GM23338 (cell line): ENCODE data around the gene LNPEP. TPM values are rescaled to one million over a fixed set of nuclear protein-coding genes. Genes with fewer than 3 reads are reported as not detected.

Experiments used
- ATAC-seq: fragments of 200-7000 bp; cut with Tn5 transposase; 3 replicates; pipeline ENCODE4 v1.9.1; 2020
- DNase-seq: peaks from one replicate; pipeline ENCODE4 v3.0.0-alpha.2; 2015; ENCODE audit warnings: low spot score
- H2AFZ ChIP-seq: fragments of 200-600 bp; sonication (generic); 2 replicates; pipeline ENCODE4 v1.8.0; 2016; ENCODE audit warnings: antibody characterized with exemption, mild to moderate bottlenecking, moderate library complexity
- H3F3A ChIP-seq: fragments of 200-600 bp; sonication (generic); replicated peaks from 2 replicates; pipeline ENCODE4 v1.8.0; 2017; ENCODE audit warnings: antibody characterized with exemption, mixed run types, low read depth
- H3K27ac ChIP-seq: fragments of 200-600 bp; sonication (generic); 2 replicates; pipeline ENCODE4 v1.6.1; 2016; ENCODE audit warnings: low read depth
- H3K27me3 ChIP-seq: fragments of 200-600 bp; sonication (generic); 2 replicates; pipeline ENCODE4 v1.8.0; 2016; ENCODE audit warnings: mild to moderate bottlenecking, mixed run types, moderate library complexity; ENCODE audit not compliant: insufficient read depth
- H3K36me3 ChIP-seq: fragments of 200-600 bp; sonication (generic); 2 replicates; pipeline ENCODE4 v1.8.0; 2016; ENCODE audit warnings: mild to moderate bottlenecking; ENCODE audit not compliant: insufficient read depth
- H3K4me1 ChIP-seq: fragments of 200-600 bp; sonication (generic); 2 replicates; pipeline ENCODE4 v1.8.0; 2016; ENCODE audit warnings: mild to moderate bottlenecking, moderate library complexity; ENCODE audit not compliant: insufficient read depth
- H3K4me2 ChIP-seq: fragments of 200-600 bp; sonication (generic); 2 replicates; pipeline ENCODE4 v1.7.1; 2017; ENCODE audit warnings: mixed run types
- H3K4me3 ChIP-seq: fragments of 200-600 bp; sonication (generic); 2 replicates; pipeline ENCODE4 v1.6.1; 2016; ENCODE audit warnings: mixed run types
- H3K79me2 ChIP-seq: fragments of 200-600 bp; sonication (generic); replicated peaks from 2 replicates; pipeline ENCODE4 v1.8.0; 2017; ENCODE audit warnings: mild to moderate bottlenecking; ENCODE audit not compliant: insufficient read depth
- H3K9me2 ChIP-seq: fragments of 200-600 bp; sonication (generic); 2 replicates; pipeline ENCODE4 v1.8.0; 2017; ENCODE audit not compliant: insufficient read depth
- H4K20me1 ChIP-seq: fragments of 200-600 bp; sonication (generic); replicated peaks from 2 replicates; pipeline ENCODE4 v1.8.0; 2017; ENCODE audit warnings: mild to moderate bottlenecking; ENCODE audit not compliant: insufficient read depth
- H3K27ac Mint-ChIP-seq: 2 replicates; pipeline ENCODE4 v1.8.0; 2020; ENCODE audit warnings: inconsistent platforms, mild to moderate bottlenecking, moderate library complexity, mixed read lengths
- H3K27me3 Mint-ChIP-seq: 3 replicates; pipeline ENCODE4 v1.8.0; 2022; ENCODE audit warnings: low read depth, mild to moderate bottlenecking, moderate library complexity, mixed read lengths, inconsistent platforms; ENCODE audit not compliant: insufficient read depth, poor library complexity
- H3K36me3 Mint-ChIP-seq: 3 replicates; pipeline ENCODE4 v1.8.0; 2021; ENCODE audit warnings: low read depth, mild to moderate bottlenecking, inconsistent platforms, moderate library complexity, mixed read lengths
- H3K4me1 Mint-ChIP-seq: 3 replicates; pipeline ENCODE4 v1.8.0; 2020; ENCODE audit warnings: mild to moderate bottlenecking, inconsistent platforms, mixed read lengths
- H3K4me3 Mint-ChIP-seq: 3 replicates; pipeline ENCODE4 v1.8.0; 2021; ENCODE audit warnings: moderate library complexity, mild to moderate bottlenecking, inconsistent platforms, mixed read lengths
- H3K9me3 Mint-ChIP-seq: 3 replicates; pipeline ENCODE4 v1.8.0; 2020; ENCODE audit warnings: moderate library complexity, mild to moderate bottlenecking, inconsistent platforms, mixed read lengths
- EZH2 ChIP-seq: fragments of 200-600 bp; sonication (generic); IDR thresholded peaks from one replicate; pipeline ENCODE4 v1.8.0; 2017; ENCODE audit warnings: antibody characterized with exemption, mild to moderate bottlenecking, low read depth; ENCODE audit not compliant: unreplicated experiment
- EZH2phosphoT487 ChIP-seq: fragments of 200-600 bp; sonication (generic); IDR thresholded peaks from one replicate; pipeline ENCODE4 v1.8.1; 2018; ENCODE audit warnings: antibody characterized with exemption; ENCODE audit not compliant: unreplicated experiment
- POLR2AphosphoS5 ChIP-seq: IDR thresholded peaks from 2 replicates; pipeline ENCODE4 v1.6.1; 2016; ENCODE audit warnings: antibody characterized with exemption, low read depth
- REST ChIP-seq: IDR thresholded peaks from one replicate; pipeline ENCODE4 v1.6.1; 2018; ENCODE audit warnings: antibody characterized with exemption; ENCODE audit not compliant: unreplicated experiment
- ZNF331 ChIP-seq: fragments of 250-450 bp; sonication (Bioruptor Pico); IDR thresholded peaks from 2 replicates; pipeline ENCODE4 v1.5.0; 2020; ENCODE audit warnings: low read depth, mild to moderate bottlenecking, moderate library complexity
- polyA plus RNA-seq: library from polyadenylated mRNA; unstranded; fragments of >200 nt; fragmentation: Nextera tagmentation; extraction: Ambion mirVana; gene quantifications from 2 replicates; pipeline ENCODE4 v1.2.1, GENCODE V29; 2016
- total RNA-seq: library from RNA; depleted of rRNA; stranded (reverse); fragments of >200 nt; shearing (Covaris generic); gene quantifications from 2 replicates; pipeline ENCODE4 v1.2.3, GENCODE V29; 2014
- TF ChIP-seq, protein P1 (sequence below), 2 experiments: fragments of 200-600 bp in 1 of 2; sonication (generic) in 1 of 2; conservative IDR thresholded peaks; 2 replicates each; pipeline versions ENCODE4 v1.5.1 to v1.6.1; 2016 to 2017; ENCODE audit warnings: antibody characterized with exemption in 2 of 2, low read depth in 2 of 2, mild to moderate bottlenecking in 2 of 2, moderate library complexity in 1 of 2

LNPEP gene
- total and polyA plus RNA-seq, 2 experiments from 2014 or later, result 1.2 to 8.3 TPM

- TF ChIP-seq REST, result no peak
Measured at GRCh38 chr5:96946381-96946780, 10.5 kb downstream of the LNPEP start (continued).

GRCh38 chr5:96952118-96952750, 16.4 kb downstream of the LNPEP start:
- DNase-seq (no peak), ATAC-seq (no peak)
- Histone ChIP-seq H3K9me2 (no peaks in the 10 kb centered on the region), H3K27me3 (no peaks in the 10 kb centered on the region), H4K20me1 (no peaks in the 10 kb centered on the region), H3K4me1 (peaks cover 4% of the 10 kb centered on the region; the same call in 1 of the 2 replicates), H3K36me3 (no peaks in the 10 kb centered on the region), H3K27ac (no peak overlapping the region), H2AFZ (no peak overlapping the region), H3K79me2 (peaks cover 5% of the 10 kb centered on the region; the same call in 1 of the 2 replicates), H3K4me3 (no peak overlapping the region), H3K4me2 (no peak overlapping the region), H3F3A (no peaks in the 10 kb centered on the region)
- no peak overlapping the region; the same call in 1 of the 2 replicates for H3K27ac Mint-ChIP-seq
- H3K4me3 Mint-ChIP-seq, result no peak overlapping the region
- peaks cover 12% of the 10 kb centered on the region; the same call in 2 of the 3 replicates for H3K36me3 Mint-ChIP-seq
- no peak for TF ChIP-seq REST
- H3K4me1 Mint-ChIP-seq, result peaks cover 8% of the 10 kb centered on the region; the same call in 2 of the 3 replicates
- H3K27me3 Mint-ChIP-seq, result no peaks in the 10 kb centered on the region
- H3K9me3 Mint-ChIP-seq, result peaks cover 11% of the 10 kb centered on the region; the same call in 2 of the 3 replicates

DNA sequence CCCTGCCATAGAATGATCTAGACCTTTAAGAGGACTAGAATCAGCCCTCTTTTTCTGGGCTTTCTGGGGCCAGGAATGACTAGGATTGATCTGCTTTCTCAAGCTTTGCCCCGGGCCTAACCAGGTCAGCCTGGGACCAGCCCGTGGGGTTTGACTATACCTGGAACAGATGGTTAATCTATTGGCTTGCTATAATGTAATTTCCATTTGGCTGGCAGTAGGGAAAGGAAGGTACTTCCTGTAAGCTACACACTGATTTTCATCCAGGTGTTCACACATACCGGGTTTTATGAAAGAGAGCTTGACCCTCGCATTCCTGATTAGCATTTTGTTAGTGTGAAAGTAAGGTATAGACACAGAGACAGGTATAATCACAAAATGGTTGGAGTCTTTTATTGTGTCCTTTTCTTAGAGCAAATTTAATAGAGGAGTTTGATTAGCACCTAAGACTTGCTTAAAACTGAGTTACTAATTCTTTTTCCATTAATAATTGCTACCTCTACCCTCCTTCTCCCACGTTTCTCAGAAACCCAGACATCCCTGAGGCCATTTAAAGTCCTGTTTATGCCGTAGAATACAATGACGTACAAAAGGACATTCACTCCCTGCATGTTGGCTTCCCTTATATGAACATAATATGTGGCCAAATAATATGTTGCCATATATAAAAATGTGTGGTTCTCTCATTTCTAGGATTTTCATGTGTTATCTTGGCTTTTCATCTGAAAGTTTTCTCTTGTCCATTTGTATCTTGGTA, 17.3 kb downstream of the LNPEP start:
- Histone ChIP-seq H2AFZ (no peak overlapping the region), H3K4me2 (no peak overlapping the region), H3K4me1 (peaks cover 4% of the 10 kb centered on the region; the same call in 1 of the 2 replicates), H3F3A (no peaks in the 10 kb centered on the region), H3K79me2 (peaks cover 9% of the 10 kb centered on the region; the same call in 1 of the 2 replicates), H3K27me3 (no peaks in the 10 kb centered on the region), H3K4me3 (no peak overlapping the region), H3K27ac (0 out of 2 replicates have a peak overlapping the region, but pooled peaks have one; percentile 29), H3K9me2 (no peaks in the 10 kb centered on the region), H4K20me1 (no peaks in the 10 kb centered on the region), H3K36me3 (no peaks in the 10 kb centered on the region)
- peaks cover 8% of the 10 kb centered on the region; the same call in 2 of the 3 replicates for H3K4me1 Mint-ChIP-seq
- H3K27ac Mint-ChIP-seq, result peak overlapping the region; percentile 82
- ATAC-seq, result no peak
- peaks cover 12% of the 10 kb centered on the region; the same call in 2 of the 3 replicates for H3K36me3 Mint-ChIP-seq
- no peaks in the 10 kb centered on the region for H3K27me3 Mint-ChIP-seq
- H3K9me3 Mint-ChIP-seq, result peaks cover 11% of the 10 kb centered on the region; the same call in 2 of the 3 replicates
- no peak overlapping the region for H3K4me3 Mint-ChIP-seq
- DNase-seq, result no peak
- no peak for TF ChIP-seq POLR2AphosphoS5
- no peak for TF ChIP-seq EZH2phosphoT487
- no peak for TF ChIP-seq REST
- TF ChIP-seq ZNF331 (CRISPR knock-in tag), result no peak
- TF ChIP-seq, protein P1, sequence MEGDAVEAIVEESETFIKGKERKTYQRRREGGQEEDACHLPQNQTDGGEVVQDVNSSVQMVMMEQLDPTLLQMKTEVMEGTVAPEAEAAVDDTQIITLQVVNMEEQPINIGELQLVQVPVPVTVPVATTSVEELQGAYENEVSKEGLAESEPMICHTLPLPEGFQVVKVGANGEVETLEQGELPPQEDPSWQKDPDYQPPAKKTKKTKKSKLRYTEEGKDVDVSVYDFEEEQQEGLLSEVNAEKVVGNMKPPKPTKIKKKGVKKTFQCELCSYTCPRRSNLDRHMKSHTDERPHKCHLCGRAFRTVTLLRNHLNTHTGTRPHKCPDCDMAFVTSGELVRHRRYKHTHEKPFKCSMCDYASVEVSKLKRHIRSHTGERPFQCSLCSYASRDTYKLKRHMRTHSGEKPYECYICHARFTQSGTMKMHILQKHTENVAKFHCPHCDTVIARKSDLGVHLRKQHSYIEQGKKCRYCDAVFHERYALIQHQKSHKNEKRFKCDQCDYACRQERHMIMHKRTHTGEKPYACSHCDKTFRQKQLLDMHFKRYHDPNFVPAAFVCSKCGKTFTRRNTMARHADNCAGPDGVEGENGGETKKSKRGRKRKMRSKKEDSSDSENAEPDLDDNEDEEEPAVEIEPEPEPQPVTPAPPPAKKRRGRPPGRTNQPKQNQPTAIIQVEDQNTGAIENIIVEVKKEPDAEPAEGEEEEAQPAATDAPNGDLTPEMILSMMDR (conservative IDR thresholded peaks at IDR 0.05; ENCODE audit: low read depth in 2 of 2), result no peak
- no peak for TF ChIP-seq EZH2
